ENCODE measurements around the gene DUSP5.

- TF ChIP-seq YY1 (IDR thresholded peaks at IDR 0.05; ENCODE audit: low read depth, low read length) (no peak), CBX8 (IDR thresholded peaks at IDR 0.05; ENCODE audit: borderline replicate concordance, low read depth, low read length) (no peak), EZH2 (IDR thresholded peaks at IDR 0.05; ENCODE audit: low read depth, low read length, severe bottlenecking) (no peak), POLR2AphosphoS5 (IDR thresholded peaks at IDR 0.05; ENCODE audit: low read depth, low read length) (no peak; the same call in 1 of the 2 replicates), POLR2A (IDR thresholded peaks at IDR 0.05; ENCODE audit: control extremely low read depth in 1 of 2, low read depth in 2 of 2, low read length in 2 of 2) (peak; percentile 21 to 48; a peak in 2 of 3 replicates), EGR1 (IDR thresholded peaks at IDR 0.05; ENCODE audit: borderline replicate concordance, low read depth, low read length) (no peak), CTCF (IDR thresholded peaks at IDR 0.05; ENCODE audit: control extremely low read depth in 1 of 3, insufficient read depth in 1 of 3, low read depth in 1 of 3, low read length in 3 of 3) (no peak)
These were observed 14.2 kb downstream of the DUSP5 start for GRCh38 chr10:110511734-110512449.
